Nephron progenitor cell (in vitro differentiated cells): ENCODE measurements around the gene LRFN2.
A peak's percentile ranks its signal among the peaks of the same experiment; 100 is the strongest.

Experiments used
- DNase-seq: peaks from one replicate; pipeline ENCODE4 v3.0.0; 2021
- H3K27ac Mint-ChIP-seq: 2 replicates; pipeline ENCODE4 v1.8.0; 2021; ENCODE audit warnings: mild to moderate bottlenecking, moderate library complexity, mixed read lengths
- H3K27me3 Mint-ChIP-seq: 2 replicates; pipeline ENCODE4 v1.8.0; 2021; ENCODE audit warnings: mild to moderate bottlenecking, low read depth, mixed read lengths; ENCODE audit not compliant: poor library complexity
- H3K36me3 Mint-ChIP-seq: 2 replicates; pipeline ENCODE4 v1.8.0; 2021; ENCODE audit warnings: low read depth, mixed read lengths
- H3K4me1 Mint-ChIP-seq: 2 replicates; pipeline ENCODE4 v1.8.0; 2021; ENCODE audit warnings: mixed read lengths
- H3K4me3 Mint-ChIP-seq: 2 replicates; pipeline ENCODE4 v1.8.0; 2021; ENCODE audit warnings: mild to moderate bottlenecking, moderate library complexity, mixed read lengths
- H3K9me3 Mint-ChIP-seq: 2 replicates; pipeline ENCODE4 v1.8.0; 2021; ENCODE audit warnings: mild to moderate bottlenecking, moderate library complexity, mixed read lengths
- TF ChIP-seq, protein P1 (sequence below): fragments of 200-600 bp; sonication (generic); IDR thresholded peaks from 2 replicates; pipeline ENCODE4 v1.5.0; 2021; ENCODE audit warnings: antibody characterized with exemption

Gene LRFN2

GRCh38 chr6:40347571-40348011, 239.6 kb downstream of the LRFN2 start:
- Mint-ChIP-seq H3K4me1 (peaks cover 50% of the 10 kb centered on the region), H3K9me3 (no peaks in the 10 kb centered on the region), H3K27me3 (peaks cover 7% of the 10 kb centered on the region), H3K4me3 (no peak overlapping the region), H3K36me3 (no peaks in the 10 kb centered on the region), H3K27ac (no peak overlapping the region)
- TF ChIP-seq, protein P1, sequence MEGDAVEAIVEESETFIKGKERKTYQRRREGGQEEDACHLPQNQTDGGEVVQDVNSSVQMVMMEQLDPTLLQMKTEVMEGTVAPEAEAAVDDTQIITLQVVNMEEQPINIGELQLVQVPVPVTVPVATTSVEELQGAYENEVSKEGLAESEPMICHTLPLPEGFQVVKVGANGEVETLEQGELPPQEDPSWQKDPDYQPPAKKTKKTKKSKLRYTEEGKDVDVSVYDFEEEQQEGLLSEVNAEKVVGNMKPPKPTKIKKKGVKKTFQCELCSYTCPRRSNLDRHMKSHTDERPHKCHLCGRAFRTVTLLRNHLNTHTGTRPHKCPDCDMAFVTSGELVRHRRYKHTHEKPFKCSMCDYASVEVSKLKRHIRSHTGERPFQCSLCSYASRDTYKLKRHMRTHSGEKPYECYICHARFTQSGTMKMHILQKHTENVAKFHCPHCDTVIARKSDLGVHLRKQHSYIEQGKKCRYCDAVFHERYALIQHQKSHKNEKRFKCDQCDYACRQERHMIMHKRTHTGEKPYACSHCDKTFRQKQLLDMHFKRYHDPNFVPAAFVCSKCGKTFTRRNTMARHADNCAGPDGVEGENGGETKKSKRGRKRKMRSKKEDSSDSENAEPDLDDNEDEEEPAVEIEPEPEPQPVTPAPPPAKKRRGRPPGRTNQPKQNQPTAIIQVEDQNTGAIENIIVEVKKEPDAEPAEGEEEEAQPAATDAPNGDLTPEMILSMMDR, result no peak
- peak; percentile 57 for DNase-seq

DNA sequence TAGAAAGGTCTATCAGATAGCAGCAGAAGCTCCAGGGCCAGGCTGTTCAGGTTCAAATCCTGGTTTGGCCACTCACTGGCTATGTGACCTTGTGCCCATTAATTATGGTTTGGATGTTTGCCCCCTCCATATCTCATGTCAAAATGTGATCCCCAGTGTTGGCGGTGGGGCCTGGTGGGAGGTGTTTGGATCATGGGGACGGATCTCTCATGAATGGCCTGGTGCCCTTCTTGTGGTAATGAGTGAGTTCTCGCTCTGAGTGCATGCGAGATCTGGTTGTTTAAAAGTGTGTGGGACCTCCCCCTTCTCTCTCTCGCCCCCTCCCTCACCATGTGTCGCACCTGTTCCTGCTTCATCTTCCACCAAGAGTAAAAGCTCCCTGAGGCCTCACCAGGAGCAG, 240.9 kb downstream of the LRFN2 start:
- Mint-ChIP-seq H3K36me3 (no peaks in the 10 kb centered on the region), H3K4me3 (no peak overlapping the region), H3K27me3 (peaks cover 11% of the 10 kb centered on the region), H3K27ac (peak overlapping the region; percentile 36), H3K4me1 (peaks cover 63% of the 10 kb centered on the region), H3K9me3 (no peaks in the 10 kb centered on the region)
- TF ChIP-seq, protein P1, result no peak
- no peak for DNase-seq

- no peak for DNase-seq
- Mint-ChIP-seq H3K36me3 (no peaks in the 10 kb centered on the region), H3K4me3 (no peak overlapping the region), H3K27me3 (peaks cover 11% of the 10 kb centered on the region), H3K27ac (no peak overlapping the region), H3K4me1 (peaks cover 71% of the 10 kb centered on the region), H3K9me3 (no peaks in the 10 kb centered on the region)
- TF ChIP-seq, protein P1, result no peak
Measured at GRCh38 chr6:40344566-40345167, 242.5 kb downstream of the LRFN2 start.

DNA sequence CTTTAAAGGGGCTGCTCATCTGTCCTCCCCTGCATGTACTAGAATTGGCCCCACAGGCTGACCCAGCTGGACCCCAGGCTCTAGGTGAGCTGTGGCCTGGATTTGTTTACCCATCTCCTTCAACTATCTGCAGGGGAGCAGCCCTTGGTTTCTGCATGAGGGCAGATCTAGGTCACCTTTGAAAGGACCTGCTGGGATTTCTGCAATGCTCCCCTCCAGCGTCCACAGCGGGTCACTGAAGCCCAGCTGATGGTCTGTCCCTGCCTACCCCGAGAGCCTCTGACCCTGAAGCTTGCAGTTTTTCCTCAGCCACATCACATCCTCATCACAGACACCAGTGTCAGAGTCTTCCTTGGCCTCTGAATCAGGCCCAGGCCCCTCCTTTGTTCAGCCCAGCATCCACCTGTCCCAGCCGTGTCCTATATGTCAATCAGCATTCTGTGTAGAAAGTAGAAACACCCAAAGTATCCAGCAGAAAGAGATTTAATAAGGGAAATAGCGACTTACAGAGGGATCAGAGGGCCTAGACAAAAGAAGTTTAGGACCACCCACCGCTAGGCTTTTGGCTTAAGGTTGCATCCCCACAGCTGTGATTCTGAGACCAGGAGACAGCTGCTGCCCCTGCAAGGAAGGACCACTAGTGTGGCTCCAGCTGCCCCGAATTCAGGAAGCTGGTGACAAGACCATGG, 243.1 kb downstream of the LRFN2 start:
- Mint-ChIP-seq H3K4me1 (peaks cover 76% of the 10 kb centered on the region), H3K27ac (no peak overlapping the region), H3K9me3 (no peaks in the 10 kb centered on the region), H3K27me3 (peaks cover 17% of the 10 kb centered on the region), H3K36me3 (no peaks in the 10 kb centered on the region), H3K4me3 (no peak overlapping the region)
- TF ChIP-seq, protein P1, result no peak
- no peak for DNase-seq

GRCh38 chr6:40343318-40343876, 243.8 kb downstream of the LRFN2 start:
- no peaks in the 10 kb centered on the region for H3K36me3 Mint-ChIP-seq
- DNase-seq, result no peak
- no peak overlapping the region for H3K4me3 Mint-ChIP-seq
- peaks cover 75% of the 10 kb centered on the region for H3K4me1 Mint-ChIP-seq
- H3K27ac Mint-ChIP-seq, result no peak overlapping the region
- peaks cover 20% of the 10 kb centered on the region for H3K27me3 Mint-ChIP-seq
- no peaks in the 10 kb centered on the region for H3K9me3 Mint-ChIP-seq
- TF ChIP-seq, protein P1, result no peak
